Measurements from ENCODE around the gene FN3KRP.

The FN3KRP gene

GRCh38 chr17:82679586-82680465 is 36.7 kb upstream of the FN3KRP start:
- Mint-ChIP-seq H3K27ac (no peak overlapping the region), H3K4me1 (peaks cover 16% of the 10 kb centered on the region), H3K36me3 (ENCODE audit: low read depth) (peaks cover 8% of the 10 kb centered on the region), H3K4me3 (no peak overlapping the region), H3K27me3 (ENCODE audit: low read depth) (no peaks in the 10 kb centered on the region), H3K9me3 (peaks cover 8% of the 10 kb centered on the region)
- no peak for TF ChIP-seq CTCF (IDR thresholded peaks at IDR 0.05; ENCODE audit: unreplicated experiment in 3 of 3)

GRCh38 chr17:82681547-82681946 is 35.0 kb upstream of the FN3KRP start:
- no peak for TF ChIP-seq CTCF (IDR thresholded peaks at IDR 0.05; ENCODE audit: unreplicated experiment in 3 of 3)
- peaks cover 8% of the 10 kb centered on the region for H3K36me3 Mint-ChIP-seq (ENCODE audit: low read depth)
- H3K27me3 Mint-ChIP-seq (ENCODE audit: low read depth), result no peaks in the 10 kb centered on the region
- H3K4me3 Mint-ChIP-seq, result no peak overlapping the region
- peaks cover 8% of the 10 kb centered on the region for H3K9me3 Mint-ChIP-seq
- H3K27ac Mint-ChIP-seq, result no peak overlapping the region
- H3K4me1 Mint-ChIP-seq, result peaks cover 11% of the 10 kb centered on the region

- Mint-ChIP-seq H3K4me3 (no peak overlapping the region), H3K36me3 (ENCODE audit: low read depth) (peaks cover 8% of the 10 kb centered on the region), H3K27ac (no peak overlapping the region), H3K4me1 (peaks cover 9% of the 10 kb centered on the region), H3K27me3 (ENCODE audit: low read depth) (no peaks in the 10 kb centered on the region), H3K9me3 (peaks cover 8% of the 10 kb centered on the region)
- TF ChIP-seq CTCF (IDR thresholded peaks at IDR 0.05; ENCODE audit: unreplicated experiment in 3 of 3), result no peak
Measured at GRCh38 chr17:82683534-82683933, 33.0 kb upstream of the FN3KRP start.

- peak overlapping the region in 1 of 3 experiments; percentile 52 for H3K27ac Mint-ChIP-seq
- peaks cover 8% of the 10 kb centered on the region for H3K36me3 Mint-ChIP-seq (ENCODE audit: low read depth)
- H3K4me3 Mint-ChIP-seq, result no peak overlapping the region
- TF ChIP-seq CTCF (IDR thresholded peaks at IDR 0.05; ENCODE audit: unreplicated experiment in 3 of 3), result no peak
- H3K4me1 Mint-ChIP-seq, result peaks cover 8% of the 10 kb centered on the region
- H3K27me3 Mint-ChIP-seq (ENCODE audit: low read depth), result no peaks in the 10 kb centered on the region
- peaks cover 8% of the 10 kb centered on the region for H3K9me3 Mint-ChIP-seq
Measured at GRCh38 chr17:82684228-82684841, 32.2 kb upstream of the FN3KRP start.

- no peak overlapping the region for H3K4me3 Mint-ChIP-seq
- no peaks in the 10 kb centered on the region for H3K27me3 Mint-ChIP-seq (ENCODE audit: low read depth)
- no peak overlapping the region for H3K27ac Mint-ChIP-seq
- peaks cover 8% of the 10 kb centered on the region for H3K4me1 Mint-ChIP-seq
- peaks cover 8% of the 10 kb centered on the region for H3K36me3 Mint-ChIP-seq (ENCODE audit: low read depth)
- H3K9me3 Mint-ChIP-seq, result peaks cover 8% of the 10 kb centered on the region
- TF ChIP-seq CTCF (IDR thresholded peaks at IDR 0.05; ENCODE audit: unreplicated experiment in 3 of 3), result no peak
Measured at GRCh38 chr17:82685291-82685690, 31.2 kb upstream of the FN3KRP start.
